Fibroblast of gingiva (primary cell): ENCODE data around the gene USP49.

Experiments used
- DNase-seq: peaks from one replicate; pipeline ENCODE4 v3.0.0-alpha.2; 2011; ENCODE audit warnings: low read depth

USP49 gene

GRCh38 chr6:41756354-41756753 lies 138.8 kb downstream of the USP49 start:
- no peak for DNase-seq

GRCh38 chr6:41755895-41756294 lies 139.3 kb downstream of the USP49 start:
- no peak for DNase-seq

DNA sequence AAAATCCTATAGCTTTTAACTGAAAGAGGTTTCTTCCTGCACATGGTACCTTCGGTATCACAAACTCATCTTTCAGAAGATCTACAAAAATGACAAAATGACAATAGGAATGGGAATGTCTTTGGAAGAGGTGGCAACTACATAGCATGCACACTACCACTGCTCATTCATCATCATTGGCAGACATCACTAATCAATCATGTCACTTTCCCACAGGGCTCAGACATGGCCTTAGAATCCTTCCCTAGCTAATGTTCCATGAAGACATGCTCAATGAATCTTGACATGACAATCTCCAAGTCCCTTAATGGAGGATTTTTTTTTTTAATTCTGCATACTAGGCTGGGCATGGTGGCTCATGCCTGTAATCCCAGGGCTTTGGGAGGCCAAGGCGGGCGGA lies 144.8 kb downstream of the USP49 start:
- no peak for DNase-seq

DNA sequence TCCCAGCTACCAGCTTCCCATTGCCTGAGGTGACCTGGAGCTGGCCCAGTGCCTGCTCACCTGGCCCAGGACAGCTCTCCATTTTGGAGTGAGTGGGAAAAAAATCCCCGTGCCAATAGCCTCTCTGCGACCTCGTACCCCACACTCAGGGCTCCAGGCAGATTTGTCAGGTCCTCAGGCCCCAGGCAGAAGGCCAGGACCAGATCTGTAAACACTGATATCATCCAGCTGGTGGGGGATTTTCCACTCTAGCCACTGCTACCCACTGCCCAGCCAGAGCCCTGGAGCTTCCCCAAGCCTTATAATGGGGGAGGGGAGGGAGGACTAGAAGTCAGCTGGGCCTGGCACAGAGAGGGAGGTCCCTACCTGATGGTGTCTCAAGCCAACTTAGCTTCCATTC lies 146.6 kb downstream of the USP49 start:
- DNase-seq, result no peak

DNA sequence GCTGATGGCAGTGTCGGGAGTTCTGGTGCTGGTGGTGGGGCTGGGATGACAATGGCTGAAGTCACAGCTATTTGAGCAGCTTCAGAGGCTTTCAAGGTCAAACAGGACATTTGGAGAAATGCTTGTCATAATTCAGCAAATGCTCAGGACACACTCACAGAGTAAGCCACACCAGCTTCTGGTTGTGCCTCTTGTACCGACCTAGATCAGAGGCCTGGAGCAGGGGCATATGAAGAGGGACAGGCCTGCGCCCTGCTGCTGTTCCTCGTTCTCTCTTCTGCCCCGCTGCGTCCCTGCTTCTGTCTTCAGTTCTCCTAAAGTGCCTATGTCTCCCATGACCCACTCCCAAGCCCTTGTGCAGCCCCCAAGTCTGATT lies 147.1 kb downstream of the USP49 start:
- DNase-seq, result no peak

DNA sequence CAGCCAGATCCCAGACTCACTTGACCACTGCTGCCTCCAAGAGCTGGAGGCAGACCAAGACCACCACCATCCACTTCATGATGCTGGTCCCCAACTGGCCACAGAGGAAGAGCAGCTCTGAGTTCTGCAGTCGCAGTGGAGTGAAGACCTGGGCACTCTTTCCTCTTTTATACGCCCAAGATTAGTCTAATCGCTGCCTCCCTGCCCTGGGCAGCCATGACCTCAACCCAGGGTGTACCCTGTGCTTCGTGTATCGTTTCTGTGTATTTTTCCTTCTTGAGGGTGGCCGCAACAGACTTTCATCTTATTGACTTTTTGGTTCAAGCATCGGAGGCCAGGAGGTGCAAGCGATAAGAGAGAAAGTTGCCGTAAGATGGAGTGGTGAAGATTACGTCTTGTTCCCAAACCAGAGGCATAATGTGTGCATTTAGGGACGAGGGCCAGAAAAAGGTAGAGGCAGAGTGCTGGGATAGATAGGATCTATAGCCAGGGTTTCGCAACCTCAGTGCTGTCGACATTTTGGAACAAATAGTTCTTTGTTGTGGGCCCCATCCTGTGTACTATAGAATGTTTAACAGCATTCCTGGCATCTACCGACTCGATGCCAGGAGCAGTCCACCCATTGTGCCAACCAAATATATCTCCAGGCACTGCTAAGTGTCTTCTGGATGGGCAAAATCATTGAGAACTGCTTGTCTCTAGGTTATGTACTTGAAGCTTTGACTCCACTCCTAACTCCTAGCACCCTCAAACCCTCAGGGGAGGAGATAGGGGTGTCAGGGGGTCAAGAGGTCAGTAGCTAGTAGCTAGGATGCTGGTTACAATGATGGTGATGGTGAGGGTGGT lies 147.7 kb downstream of the USP49 start, which contains the start of gene PGC:
TSS of gene PGC (minus strand) at position 142 of the 846 bp plus-strand sequence. CDS start at position 79, 63 bp downstream.
- DNase-seq, result no peak

GRCh38 chr6:41746107-41746506 lies 149.1 kb downstream of the USP49 start:
- DNase-seq, result no peak

- DNase-seq, result no peak
These were observed 150.9 kb downstream of the USP49 start for GRCh38 chr6:41744236-41744787.

DNA sequence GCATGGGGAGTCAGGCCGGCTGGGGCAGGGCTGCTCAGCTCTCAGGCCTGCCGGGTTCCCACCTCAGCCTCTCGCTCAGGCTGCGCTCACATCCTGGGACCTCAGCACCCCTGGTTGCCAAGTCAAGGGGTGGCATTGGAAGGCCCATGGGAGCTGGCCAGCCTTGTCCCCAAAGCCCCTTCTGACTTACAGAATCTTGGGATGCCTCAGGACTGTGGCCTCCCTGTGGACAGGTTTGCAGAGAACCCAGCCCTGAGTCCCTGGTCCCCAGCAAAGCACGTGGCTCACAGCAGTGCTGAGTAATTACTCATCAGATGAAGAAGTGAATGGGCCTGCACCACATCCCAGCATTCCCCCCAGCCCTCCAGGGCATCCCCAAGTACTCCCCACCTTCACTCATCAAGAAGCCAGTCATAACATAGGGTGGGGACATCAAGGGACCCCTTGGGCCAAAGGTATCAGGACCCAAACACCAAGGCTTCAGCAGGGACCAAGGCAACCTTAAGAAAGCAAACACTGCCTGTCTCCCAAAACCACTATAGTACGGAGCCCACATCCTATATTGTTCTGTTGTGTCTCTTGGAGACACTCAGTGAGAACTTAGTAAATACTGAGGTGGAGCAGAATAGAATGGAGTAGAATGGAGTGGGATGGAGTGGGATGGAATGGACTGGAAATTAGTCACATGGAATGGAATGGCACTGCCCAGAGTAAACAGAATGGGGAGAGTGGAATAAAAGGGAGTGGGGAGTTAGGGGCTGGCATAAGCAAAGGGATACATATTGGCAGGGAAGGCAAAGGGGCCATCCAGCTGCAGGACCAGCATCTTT lies 151.6 kb downstream of the USP49 start:
- no peak for DNase-seq

GRCh38 chr6:41741625-41742490 lies 153.3 kb downstream of the USP49 start:
- DNase-seq, result no peak

- DNase-seq, result no peak
These were observed 154.6 kb downstream of the USP49 start for GRCh38 chr6:41740366-41741162.
